GM12873 (cell line): ENCODE results near the gene SF1.
A peak's percentile ranks its signal among the peaks of the same experiment; 100 is the strongest.

Experiments
- CTCF ChIP-seq: IDR thresholded peaks from 2 replicates; pipeline ENCODE4 v1.5.1; 2012; ENCODE audit warnings: low read depth, mild to moderate bottlenecking, moderate library complexity, low read length, control low read depth; ENCODE audit not compliant: insufficient read depth; ENCODE audit errors: missing control alignments

Gene SF1

DNA sequence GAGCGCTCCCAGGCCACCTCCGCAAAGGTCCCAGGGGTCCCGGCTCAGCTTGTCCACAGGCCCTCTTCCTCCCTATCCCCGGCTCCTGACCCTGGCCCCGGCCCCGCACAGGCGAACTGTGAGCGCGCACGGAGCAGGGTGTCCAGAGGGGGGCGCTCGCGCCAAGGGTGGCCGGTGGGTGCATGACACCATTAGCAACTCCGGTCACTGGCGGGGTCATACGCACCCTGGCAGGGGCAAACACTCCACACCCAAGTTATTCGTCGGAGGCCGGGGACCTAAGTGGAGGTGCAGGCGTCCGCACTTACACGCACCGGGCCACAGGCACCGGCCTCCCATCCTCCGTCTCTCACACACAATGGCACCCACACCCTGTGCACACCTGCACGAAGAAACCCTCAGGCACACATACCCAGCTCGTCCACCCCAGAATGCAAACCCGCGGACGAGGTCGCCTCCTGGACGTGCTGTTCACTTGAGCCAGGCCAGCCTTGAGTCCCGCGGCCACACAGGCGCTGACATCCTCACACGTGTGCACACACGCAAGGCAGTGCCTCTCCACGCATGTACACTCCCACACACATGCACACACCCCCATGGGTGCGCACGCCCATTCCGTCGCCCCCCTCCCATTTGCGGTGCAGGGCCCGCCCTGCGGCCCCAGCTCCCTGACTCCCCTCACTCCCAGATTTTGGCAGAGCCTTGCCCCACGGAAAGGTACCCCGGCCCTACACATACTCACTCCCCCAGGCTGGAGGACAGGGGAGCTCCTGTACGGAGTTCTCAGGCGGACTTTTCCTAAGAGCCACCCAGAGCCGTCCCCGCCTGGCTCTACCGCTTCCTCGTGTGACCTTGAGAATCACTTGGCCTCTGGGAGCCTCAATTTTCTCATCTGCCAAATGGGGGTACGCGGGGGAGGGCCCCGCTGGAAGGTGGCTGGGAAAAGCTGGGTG is 34.5 kb downstream of the SF1 start, which contains the start of gene RASGRP2:
Gene RASGRP2 (minus strand): TSS at position 552 of the 953 bp plus-strand sequence. CDS start 1,276 bp downstream, outside the sequence.
- TF ChIP-seq CTCF, result peak; percentile 72

DNA sequence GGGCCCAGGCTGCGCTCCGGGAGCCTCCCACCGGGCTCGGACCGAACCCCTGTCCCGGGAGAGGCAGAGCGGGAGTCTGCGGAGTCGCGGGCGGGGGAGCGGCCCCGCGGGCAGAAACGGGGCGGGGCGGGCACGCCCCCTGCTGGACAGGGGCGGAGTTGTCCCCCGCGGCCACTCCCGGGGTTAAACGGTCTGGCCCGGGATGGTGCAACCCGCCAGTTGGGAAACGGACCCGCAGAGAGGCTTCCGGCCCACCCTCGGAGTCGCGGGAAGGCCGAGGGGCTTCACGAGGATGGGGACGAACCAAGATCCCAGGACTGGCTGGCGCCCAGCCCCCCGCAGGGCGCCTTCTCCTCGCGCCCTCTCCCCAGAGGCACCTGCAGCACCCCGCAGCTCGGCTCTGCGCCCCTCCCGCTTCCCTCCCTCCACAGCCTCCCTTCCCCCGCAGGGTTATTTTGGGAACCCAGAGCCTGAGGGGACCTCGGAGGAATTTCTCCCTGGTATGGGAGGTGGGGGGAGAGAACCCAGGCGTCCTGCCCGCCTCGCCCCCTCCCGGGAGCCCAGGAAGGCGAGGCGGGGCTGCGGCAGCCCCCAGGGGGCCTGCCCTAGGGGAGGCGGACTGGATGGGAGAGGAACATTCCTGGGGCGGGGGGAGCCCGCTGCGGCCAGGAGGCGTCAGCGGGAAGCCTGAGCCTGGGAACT is 35.3 kb downstream of the SF1 start:
- TF ChIP-seq CTCF, result peak; percentile 89

- no peak for TF ChIP-seq CTCF
These were observed 36.1 kb downstream of the SF1 start for GRCh38 chr11:64742087-64742888.

DNA sequence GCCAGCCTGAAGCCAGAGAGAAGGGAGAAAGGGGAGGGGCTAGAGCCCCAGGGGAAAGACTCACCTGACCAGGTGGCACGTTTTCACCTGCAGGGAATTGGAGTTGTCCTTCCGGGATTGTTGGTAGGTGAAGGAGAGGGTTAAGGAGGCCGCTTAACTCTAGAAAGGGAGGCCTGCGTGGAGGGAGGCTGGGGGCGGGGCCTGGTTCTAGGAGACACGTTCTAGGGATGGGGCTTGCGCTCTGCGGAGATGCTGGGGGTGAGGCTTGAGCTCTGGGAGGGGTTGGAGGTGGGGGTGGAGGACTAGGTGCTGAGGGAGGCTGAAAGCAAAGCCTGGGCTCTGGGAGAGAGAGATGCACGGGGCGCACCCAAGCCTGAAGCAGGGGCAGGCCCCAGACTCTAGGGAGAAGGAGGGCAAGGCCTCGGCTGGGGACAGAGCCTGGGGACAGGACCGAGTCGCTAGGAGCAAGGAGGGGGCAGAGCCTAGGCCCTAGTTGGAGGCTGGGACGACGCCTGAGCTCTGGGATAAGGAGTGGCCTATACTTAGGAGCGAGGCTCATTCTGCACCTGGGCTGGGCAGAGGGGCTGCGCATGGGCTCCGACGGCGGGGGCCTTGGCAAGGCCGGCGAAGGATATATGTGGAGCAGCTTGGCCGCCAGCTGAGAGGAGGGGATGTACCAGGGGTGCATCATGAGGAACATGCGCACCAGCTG is 36.8 kb downstream of the SF1 start:
- TF ChIP-seq CTCF, result no peak

- TF ChIP-seq CTCF, result no peak
These were observed 38.5 kb downstream of the SF1 start for GRCh38 chr11:64739871-64740270.

- no peak for TF ChIP-seq CTCF
These were observed 41.7 kb downstream of the SF1 start for GRCh38 chr11:64736654-64737053.
